GF-D8 (cell line): ENCODE data around the gene PORCN.

ENCODE experiments used
- DNase-seq: peaks from one replicate; lab custom pipeline; 2025; lab: John Stamatoyannopoulos, UW

Gene PORCN

GRCh38 chrX:48476919-48477318 is 31.9 kb upstream of the PORCN start:
- no peak for DNase-seq

DNA sequence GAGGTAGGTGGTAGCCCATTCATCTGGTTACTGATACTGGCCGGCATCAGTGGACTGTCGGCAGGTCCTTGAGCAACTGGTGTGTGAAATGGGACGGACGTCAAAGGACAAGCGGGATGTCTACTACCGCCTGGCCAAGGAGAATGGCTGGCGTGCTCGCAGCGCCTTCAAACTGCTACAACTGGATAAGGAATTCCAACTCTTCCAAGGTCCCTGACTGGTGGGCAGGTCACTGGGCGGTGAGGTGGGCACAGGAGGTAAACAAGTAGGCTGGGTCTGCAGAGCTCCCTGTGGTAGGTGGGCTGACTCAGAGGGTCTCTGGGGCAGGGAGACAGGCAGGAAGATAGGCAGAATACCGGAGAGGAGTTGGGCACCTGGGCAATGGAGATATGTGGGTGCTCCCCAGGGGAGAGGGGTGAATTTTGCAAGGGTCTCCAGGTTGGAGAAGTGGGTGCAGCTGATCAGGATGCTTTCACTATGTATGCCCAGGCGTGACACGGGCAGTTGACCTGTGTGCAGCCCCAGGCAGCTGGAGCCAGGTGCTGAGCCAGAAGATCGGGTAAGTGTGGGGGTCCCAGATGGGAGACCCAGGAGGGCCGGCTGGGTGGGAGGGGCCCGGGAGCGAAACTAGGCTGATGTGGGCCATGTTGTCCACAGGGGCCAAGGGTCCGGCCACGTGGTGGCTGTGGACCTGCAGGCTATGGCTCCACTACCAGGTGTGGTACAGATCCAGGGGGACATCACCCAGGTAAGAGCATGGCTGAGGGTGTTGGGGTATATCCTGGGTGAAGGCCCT is 30.6 kb upstream of the PORCN start:
- DNase-seq, result no peak

GRCh38 chrX:48478806-48479205 is 30.0 kb upstream of the PORCN start:
- no peak for DNase-seq

- DNase-seq, result no peak
Measured at GRCh38 chrX:48480142-48480541, 28.6 kb upstream of the PORCN start.

DNA sequence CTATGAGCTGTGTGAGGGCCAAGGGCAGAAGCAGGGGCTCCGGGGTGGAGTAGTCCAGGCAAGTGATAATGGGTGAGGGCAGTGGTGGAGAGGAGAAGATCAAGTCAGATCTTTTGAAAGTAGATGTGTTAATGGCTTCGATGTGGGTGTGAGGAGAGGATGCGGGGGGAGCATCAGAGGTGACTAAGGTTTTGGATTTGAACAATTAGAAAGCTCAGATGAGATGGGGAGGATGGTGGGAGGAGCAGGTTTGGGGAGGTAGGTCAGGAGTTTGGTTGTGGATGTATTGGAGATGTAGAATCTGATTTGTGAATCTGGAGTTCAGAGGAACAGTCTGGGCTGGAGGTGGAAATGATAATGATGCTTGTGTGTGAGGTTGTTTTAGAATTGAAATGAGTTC is 28.2 kb upstream of the PORCN start:
- no peak for DNase-seq

DNA sequence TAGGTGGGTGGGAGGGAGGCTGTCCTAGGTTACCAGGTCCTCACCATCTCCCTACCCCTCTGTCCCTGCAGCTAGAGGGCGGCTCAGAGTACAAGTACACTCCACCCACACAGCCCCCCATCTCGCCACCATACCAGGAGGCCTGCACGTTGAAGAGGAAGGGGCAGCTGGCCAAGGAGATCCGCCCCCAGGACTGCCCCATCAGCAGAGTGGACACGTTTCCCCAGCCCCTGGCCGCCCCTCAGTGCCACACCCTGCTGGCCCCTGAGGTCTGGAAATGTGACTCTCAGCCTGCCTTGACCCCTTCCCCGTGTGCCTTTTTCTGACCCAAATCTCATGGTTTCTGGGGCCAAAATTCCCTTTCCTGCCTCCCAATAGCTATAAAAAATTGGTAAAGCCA is 26.3 kb upstream of the PORCN start:
- no peak for DNase-seq

GRCh38 chrX:48487362-48487798 is 21.4 kb upstream of the PORCN start:
- DNase-seq, result no peak

- DNase-seq, result no peak
Measured at GRCh38 chrX:48488034-48488433, 20.8 kb upstream of the PORCN start.

- DNase-seq, result no peak
Measured at GRCh38 chrX:48489296-48489695, 19.5 kb upstream of the PORCN start.

DNA sequence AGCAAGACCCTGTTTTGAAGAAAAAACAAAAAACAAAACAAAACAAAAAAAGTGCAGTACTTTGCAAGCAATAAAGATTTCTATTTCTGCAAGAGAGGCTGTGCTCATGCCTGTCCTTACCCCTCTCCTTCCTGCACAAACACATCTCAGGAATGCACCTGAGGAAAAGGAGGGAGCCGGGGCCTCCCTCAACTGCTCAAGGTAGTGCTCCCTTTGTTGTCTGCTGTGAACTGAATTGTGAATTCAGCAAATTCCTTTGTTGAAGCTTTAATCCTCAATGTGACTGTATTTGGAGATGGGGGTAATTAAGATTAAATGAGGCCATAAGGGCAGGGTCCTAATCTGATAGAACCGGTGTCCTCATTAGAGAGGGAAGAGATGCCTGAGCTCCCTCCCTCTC is 18.9 kb upstream of the PORCN start:
- no peak for DNase-seq

DNA sequence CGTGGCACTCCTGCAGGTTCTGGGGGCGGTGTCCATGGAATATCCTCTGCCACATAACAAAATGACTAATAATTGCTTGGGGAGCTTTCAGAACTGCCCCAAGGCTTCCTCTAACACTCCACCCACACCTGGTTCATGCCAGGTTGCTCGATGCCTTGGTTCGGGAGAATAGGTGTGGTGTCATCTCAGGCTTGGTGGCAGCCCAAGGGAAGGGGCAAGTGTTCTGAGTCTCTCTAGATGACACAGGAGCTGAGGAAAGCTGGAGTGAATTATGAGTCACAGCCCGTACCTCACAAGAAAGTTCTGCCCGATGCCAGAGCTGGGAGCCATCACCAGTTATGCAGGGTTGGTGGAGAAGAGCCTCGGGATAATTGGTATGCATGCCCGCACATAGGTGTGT is 18.1 kb upstream of the PORCN start:
- no peak for DNase-seq

DNA sequence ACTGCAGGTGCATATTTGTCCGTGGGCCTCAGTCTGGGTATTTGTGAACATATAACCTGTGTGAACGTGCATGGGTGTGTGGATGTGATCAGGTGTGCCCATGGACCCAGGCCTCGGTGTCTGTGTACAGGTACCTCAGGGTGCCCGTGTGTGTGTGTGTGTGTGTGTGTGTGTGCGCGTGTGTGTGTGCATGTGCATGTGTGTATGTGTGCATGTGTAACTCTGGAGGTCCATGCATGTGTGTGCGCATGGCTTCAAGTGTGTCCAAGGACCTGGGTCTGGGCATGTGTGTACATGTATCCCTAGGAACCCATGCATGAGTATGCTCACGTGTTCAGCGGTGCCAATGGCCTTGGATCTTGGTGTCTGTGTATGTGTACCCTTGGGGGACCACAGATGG is 17.0 kb upstream of the PORCN start:
- DNase-seq, result no peak

GRCh38 chrX:48492293-48492910 is 16.4 kb upstream of the PORCN start:
- no peak for DNase-seq

DNA sequence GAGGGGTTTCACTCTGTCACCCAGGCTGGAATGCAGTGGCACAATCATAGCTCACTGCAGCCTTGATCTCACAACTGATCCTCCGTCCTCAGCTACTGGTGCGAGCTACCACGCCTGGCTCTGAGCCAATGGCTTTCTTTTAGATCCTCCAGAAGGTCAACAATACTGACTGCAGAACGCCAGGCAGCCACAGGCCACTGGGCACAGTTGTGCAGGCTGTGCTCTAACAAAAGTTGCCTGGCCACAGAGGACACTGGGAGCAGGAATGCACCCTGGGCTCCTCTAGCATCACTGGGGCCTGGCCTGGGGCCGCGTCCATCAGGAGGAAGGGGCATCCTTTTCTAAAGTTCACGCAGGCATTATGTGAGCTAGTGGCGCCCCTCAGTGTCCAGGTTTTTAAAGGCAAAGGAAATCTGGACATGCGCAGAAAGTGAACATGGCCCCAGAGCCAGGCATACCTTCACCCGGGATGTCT is 14.9 kb upstream of the PORCN start:
- no peak for DNase-seq

DNA sequence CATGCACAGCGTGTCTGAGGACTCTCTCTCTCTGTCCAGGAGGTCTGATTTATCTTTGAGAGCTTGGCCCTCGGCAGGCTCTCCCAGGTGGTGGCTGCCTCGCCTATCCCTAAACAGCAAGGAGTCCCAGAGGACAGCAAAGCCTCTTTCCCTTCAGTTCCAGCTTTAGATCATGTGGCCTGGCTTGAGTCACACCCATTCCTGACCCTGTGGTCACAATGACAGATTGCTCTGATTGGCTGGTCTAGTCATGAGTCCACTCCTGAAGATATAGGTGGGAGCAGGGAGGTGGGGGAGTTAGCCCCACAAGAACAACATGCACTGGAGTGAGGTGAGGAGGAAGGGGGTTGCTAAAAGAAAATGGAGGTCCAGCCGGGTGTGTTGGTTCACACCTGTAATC is 12.1 kb upstream of the PORCN start:
- no peak for DNase-seq

DNA sequence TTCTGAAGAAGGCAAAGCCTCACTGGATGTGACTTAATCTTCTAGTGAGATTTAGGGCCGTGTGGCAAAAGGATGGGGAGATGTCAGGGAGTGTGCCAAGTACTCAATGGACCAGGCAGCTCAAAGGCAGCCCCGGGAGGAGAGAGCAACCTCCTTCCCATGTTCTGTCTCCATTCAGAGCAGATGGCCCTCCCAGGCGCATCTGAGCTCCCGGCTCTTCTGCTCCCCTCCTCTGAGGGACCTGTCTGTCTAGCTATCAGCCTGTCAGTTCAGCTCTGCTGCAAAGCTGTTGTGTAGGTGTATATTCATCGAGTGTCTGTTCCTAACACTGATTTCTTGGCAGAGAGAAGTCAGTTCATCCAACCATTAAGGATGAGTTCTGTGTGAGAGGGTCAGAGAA is 10.9 kb upstream of the PORCN start:
- no peak for DNase-seq

- DNase-seq, result no peak
Measured at GRCh38 chrX:48498374-48498809, 10.4 kb upstream of the PORCN start.

DNA sequence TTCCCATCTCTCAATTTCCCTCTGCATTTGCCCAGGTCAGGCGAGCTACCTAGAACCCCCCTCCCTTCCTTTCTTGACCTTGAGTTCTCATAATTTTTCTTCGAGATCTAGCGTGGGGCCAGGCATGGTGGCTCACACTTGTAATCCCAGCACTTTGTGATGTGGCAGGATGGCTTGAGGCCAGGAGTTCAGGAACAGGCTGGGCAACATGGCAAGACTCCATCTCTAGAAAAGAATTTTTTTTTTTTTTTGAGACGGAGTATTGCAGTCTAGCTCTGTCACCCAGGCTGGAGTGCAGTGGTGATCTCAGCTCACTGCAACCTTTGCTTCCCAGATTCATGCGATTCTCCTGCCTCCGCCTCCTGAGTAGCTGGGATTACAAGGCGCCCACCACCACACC is 4.5 kb upstream of the PORCN start:
- DNase-seq, result no peak

DNA sequence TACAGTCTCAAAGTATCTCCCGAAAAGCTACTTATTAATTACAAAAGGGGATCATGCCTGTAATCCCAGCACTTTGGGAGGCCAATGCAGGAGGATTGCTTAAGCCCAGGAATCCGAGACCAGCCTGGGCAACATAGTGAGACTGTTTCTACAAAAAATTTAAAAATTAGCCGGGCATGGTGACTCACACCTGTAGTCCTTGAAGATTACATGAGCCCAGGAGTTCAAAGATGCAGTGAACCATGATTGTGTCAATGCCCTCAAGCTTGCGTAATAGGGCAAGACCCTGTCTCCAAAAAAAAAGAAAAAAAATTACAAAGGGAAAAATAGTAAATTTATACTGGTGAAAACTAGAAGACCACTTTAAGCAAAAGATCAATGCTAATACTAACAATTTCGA is 3.3 kb upstream of the PORCN start:
- DNase-seq, result no peak

GRCh38 chrX:48507246-48507645 is 1.5 kb upstream of the PORCN start:
- no peak for DNase-seq

GRCh38 chrX:48509245-48509590 is 426 bp downstream of the PORCN start:
- no peak for DNase-seq

- no peak for DNase-seq
Measured at GRCh38 chrX:48509619-48510018, 827 bp downstream of the PORCN start.

- DNase-seq, result no peak
Measured at GRCh38 chrX:48511560-48511959, 2.8 kb downstream of the PORCN start.
